Measurements from ENCODE around the gene JMJD4.

- TF ChIP-seq CTCF (conservative IDR thresholded peaks at IDR 0.05) (no peak), EZH2 (IDR thresholded peaks at IDR 0.05; ENCODE audit: low read depth) (no peak)
These were observed 44.6 kb upstream of the JMJD4 start for GRCh38 chr1:227779685-227780084.

All from PC-9 (cell line).